GM21381 (cell line): ENCODE data around the gene NPHP4.
"Not testable (repeated sequence)": the region's sequence is repeated elsewhere in the genome, so short reads cannot be mapped to it uniquely, and the experiment has no call there.

Source experiments
- ATAC-seq: cut with Tn5 transposase; IDR thresholded peaks from one replicate; pipeline ENCODE4 v1.9.1; 2021; ENCODE audit warnings: mild to moderate bottlenecking, moderate library complexity; ENCODE audit not compliant: unreplicated experiment

Gene NPHP4

GRCh38 chr1:5898266-5898665 lies 94.0 kb downstream of the NPHP4 start:
- ATAC-seq, result no peak

- ATAC-seq, result no peak
Observed at GRCh38 chr1:5896706-5897660, 95.2 kb downstream of the NPHP4 start.

DNA sequence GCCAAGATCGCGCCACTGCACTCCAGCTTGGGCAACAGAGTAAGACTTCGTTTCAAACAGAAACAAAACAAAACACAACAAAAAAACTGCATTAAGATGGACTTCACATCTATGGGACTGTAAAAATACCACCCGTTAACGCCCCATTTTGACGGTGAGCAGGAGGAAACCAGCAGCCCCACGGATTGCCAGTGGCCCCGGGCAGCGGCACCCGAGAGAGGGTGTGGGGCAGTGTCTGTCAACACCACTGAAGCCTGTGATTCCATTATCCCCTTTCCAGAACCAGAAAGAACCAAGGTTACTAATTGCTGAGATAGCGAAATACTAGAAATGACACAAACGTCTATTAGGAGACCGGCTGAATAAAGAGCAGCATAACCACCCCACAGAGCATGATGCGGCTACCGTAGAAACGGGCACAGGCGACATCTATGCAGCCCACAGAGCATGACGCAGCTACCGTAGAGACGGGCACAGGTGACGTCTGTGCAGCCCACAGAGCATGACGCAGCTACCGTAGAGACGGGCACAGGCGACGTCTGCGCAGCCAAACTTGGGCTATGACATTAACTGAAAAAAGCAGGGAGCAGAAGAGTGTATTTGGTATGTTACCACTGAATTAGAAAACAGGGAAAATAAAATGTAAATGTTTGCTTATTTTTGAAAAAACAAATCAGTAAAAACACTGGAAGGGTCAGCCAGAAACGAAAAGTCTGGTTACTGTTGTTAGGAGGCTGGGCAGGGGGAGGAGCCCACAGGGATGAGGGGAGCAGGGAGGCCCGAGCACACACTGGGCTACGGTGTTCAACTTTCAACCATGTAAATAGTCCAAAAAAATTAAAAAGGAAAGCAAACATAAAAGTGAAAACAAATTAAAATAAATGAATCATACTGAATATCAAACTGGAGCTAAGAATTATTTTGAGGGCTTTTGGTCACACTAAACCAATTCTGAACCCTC lies 96.5 kb downstream of the NPHP4 start:
- ATAC-seq, result no peak

- ATAC-seq, result not testable (repeated sequence)
Observed at GRCh38 chr1:5893699-5894278, 98.4 kb downstream of the NPHP4 start.

DNA sequence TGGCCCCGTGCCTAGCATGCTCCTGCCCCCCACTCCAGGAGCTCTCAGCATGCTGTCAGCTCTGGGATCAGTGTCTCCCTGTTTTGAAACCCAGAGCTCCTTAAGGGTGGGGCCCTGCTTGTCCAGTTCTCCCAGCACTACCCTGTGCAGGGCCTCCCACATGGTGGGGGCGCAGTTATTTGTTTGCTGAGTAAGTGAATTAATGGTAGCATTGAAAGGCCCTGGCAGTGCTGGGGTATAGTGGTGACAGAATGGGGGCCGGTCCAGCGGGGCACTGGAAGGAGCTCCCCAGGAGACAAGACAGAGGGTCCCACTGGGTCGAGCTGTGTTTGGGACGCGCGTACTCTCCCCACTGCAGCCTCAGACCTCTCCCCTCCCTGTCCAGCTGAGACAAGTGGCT lies 99.9 kb downstream of the NPHP4 start:
- ATAC-seq, result no peak

DNA sequence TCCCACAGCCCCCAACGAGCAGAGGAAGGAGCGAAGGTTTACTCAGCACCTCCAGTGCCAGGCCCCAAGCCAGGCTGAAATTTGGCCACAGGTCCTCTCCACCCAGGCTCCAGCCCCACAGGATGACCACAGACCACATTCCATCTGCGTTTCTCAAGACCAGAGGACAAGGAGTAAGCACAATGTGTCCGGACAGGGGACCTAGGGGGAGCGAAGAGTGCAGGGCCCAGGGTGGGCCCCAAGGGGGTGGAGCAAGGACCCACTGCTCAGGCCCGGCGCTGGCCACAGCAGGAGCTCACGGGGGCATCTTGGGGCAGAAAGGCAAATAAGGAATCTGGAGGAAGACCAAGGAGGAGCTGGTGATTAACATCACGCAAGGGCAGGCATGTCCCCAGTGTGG lies 100.5 kb downstream of the NPHP4 start:
- no peak for ATAC-seq

- no peak for ATAC-seq
Observed at GRCh38 chr1:5891137-5891536, 101.1 kb downstream of the NPHP4 start.

DNA sequence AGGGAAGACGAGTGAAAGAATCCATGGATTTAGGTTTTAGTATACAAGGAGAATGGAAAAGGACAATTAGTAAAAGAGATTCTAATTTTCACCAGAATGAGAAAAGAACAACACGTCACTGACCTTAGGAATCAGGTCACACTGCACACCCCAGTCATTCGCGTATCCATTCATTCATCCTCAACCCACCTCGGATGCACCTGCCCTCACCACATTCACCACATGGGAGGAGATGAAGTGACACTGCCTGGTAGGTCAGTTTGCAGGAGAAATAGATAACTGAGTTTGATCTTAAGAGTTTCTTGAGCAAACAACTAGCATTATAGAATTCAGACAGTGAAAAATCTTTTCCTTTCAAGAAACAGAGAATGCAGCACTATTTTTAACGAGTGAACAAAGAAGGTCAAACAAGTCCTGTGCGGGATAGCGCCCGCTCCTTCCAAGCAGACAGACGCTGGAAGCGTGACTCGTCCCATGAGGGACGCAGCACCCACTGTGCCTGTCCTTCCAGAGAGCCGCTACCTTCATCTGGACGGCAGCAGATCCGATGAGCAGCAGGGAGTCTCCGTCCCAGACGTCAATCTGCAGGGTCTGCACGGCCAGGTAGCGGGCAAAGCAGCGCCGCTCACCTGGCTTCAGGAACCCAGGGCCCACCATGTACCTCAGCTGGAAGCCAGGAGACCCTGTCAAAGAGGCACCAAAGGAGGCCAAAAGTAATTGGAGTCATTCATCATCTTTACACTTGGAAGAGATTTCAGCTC lies 101.7 kb downstream of the NPHP4 start:
- no peak for ATAC-seq

DNA sequence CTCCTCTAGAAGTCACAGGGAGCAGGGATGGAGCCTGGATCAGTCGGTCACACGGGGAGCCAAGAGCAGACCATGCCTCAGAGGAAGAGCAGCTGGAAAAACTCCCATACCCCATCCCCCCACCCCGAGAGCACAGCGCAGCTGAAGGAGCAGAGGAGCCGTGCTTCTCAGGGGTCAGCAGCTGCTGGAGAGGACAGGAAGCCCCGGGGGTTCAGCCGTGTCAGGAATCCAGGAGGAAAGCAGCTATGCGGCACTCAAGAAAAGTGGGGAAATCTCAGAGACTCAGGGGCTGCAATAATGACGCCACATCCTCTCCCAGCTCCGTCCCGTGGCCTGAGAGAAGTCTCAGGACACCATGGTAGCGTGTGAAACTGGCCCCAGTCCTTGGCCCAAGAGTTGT lies 102.3 kb downstream of the NPHP4 start:
- ATAC-seq, result no peak

GRCh38 chr1:5889462-5889861 lies 102.8 kb downstream of the NPHP4 start:
- ATAC-seq, result no peak

DNA sequence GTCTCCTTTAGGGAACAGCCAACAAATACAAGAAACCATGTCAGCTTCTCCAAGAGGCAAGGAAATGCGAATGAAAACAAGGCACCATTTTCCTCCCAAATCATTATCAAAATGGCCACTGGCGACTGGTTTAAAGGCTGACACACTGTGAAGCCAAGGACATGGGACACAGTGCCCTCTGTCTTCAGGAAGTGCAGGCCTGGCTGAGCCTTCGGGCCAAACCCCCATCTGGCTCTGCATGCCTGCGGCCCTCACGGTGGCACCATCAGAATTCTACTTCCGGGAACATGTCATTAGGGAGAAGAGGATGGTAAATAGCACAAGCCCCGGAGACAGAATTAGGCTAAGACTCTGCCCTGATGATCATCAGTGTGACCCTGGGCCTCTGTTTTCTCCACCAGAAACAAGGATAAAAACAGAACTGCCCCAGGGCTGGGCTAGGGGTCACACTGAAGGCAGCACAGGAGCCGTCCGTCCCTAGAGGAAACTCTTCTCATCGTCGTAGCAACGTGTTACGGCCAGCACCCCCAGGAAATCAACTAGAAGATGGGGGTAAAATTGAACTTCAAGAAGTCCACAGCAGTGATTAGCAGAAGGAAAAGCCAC lies 103.5 kb downstream of the NPHP4 start:
- ATAC-seq, result no peak

DNA sequence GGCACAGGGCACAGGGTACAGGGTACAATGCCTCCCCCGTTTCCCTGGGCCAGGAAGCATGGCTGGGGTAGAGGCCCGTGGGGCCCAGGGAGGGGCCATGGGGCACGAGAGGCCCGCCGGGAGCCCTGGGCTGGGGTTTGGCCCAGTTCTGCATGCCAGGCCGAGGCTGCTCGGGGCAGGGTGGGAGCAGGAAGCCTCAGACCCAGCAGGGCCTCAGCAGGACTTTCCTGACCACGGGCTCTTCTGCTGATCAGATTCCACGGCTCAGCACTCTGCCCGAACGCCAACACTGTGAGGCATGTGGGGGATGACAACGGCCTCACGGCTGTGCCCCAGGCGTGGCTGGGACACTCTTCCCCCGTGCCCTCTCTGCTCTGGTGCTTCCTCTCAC lies 104.3 kb downstream of the NPHP4 start:
- ATAC-seq, result no peak

GRCh38 chr1:5887349-5887970 lies 104.8 kb downstream of the NPHP4 start:
- no peak for ATAC-seq

DNA sequence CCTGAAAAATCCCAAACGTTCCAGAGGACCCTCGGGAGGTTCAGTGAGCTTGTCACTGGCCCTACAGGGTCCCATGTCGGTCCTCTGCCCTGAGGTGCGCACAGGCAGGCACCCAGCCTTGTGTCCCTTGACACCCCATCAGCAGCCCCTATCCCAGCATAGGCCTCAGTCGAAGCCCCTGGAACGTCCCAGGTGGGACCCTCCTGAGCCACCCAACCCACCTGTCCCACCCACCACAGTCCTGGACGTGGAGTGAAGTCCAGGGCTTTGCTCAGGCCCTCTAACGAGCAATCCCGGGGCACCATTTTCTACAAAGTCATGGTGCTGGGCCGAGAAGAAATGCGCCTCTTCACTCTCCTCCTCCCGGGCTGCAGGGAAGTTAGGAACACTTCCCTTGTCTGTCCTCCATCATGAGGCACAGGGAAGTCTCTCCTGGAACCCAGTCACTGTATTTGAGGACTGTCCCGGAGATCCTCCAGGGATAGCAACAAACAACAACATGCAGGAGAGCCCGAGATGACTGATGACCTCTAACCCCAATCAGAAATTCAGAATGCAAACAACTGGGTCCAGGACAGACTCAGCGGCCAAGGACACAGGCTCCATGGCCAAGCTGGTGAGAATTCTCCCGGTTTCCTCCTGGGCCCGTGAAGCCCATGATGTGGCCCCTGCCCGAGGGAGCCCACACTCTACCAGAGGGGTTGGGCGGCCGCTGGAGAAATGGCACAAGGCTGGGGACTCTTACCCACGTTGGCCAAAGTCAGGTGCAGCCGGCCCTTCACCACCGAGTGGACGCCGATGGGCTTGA lies 105.5 kb downstream of the NPHP4 start:
- ATAC-seq, result no peak

- no peak for ATAC-seq
Observed at GRCh38 chr1:5886140-5886483, 106.1 kb downstream of the NPHP4 start.

DNA sequence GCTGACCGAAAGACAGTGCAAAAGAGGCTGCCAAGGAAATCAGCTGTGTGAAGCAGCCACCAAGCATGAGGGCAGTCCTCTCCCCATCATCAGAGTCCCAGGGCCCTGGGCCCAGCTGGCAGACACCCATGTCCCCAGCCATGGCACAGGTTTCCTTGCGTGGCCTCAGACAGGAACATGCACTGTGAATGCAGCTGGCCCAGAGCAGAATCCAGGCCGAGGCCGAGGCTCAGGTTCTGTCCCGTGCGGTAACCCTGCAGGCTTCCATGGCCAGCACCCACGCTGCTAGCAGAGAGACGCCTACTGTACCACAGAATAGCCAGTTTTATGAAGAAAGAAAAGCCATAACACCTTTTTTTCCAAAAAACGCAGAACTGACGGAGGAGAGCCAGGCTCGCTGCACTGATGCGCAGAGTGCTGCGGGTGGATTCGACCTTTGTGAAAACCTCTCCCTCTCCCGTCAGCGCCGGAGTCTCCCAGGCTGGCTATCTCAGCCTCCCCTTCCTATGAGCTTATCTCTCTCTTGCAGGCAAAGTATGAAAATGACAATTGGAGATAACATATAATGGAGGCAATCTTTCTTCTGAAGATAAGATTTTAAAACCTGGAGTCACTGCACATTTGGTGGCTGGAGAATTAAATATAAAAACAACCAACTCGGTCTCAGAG lies 106.6 kb downstream of the NPHP4 start:
- no peak for ATAC-seq

GRCh38 chr1:5884110-5884509 lies 108.1 kb downstream of the NPHP4 start:
- ATAC-seq, result no peak
